Astrocyte (in vitro differentiated cells and primary cell): ENCODE results near the gene MAP4K2. TPM values are rescaled to one million over a fixed set of nuclear protein-coding genes. Genes with fewer than 3 reads are reported as not detected.

Experiments
- DNase-seq: peaks from one replicate; pipeline ENCODE4 v3.0.0-alpha.2; 2010; ENCODE audit warnings: low read depth
- FAIRE-seq: peaks from 2 replicates; lab custom pipeline; 2011; peaks lifted over from hg19 to GRCh38; lab: Jason Lieb, UNC
- H2AFZ ChIP-seq: 2 replicates; pipeline ENCODE4 v1.6.0; 2012; ENCODE audit warnings: low read depth, low read length, inconsistent platforms
- H3K27ac ChIP-seq: 2 replicates; pipeline ENCODE4 v1.5.1; 2011; ENCODE audit warnings: low read depth, low read length, inconsistent platforms
- H3K27me3 ChIP-seq: 2 replicates; pipeline ENCODE4 v1.6.0; 2011; ENCODE audit warnings: low read length, inconsistent platforms; ENCODE audit not compliant: insufficient read depth
- H3K36me3 ChIP-seq: 2 replicates; pipeline ENCODE4 v1.5.1; 2011; ENCODE audit warnings: low read length, inconsistent platforms; ENCODE audit not compliant: insufficient read depth
- H3K4me1 ChIP-seq: 2 replicates; pipeline ENCODE4 v1.5.1; 2011; ENCODE audit warnings: low read length, inconsistent platforms; ENCODE audit not compliant: insufficient read depth
- H3K4me2 ChIP-seq: 2 replicates; pipeline ENCODE4 v1.6.0; 2012; ENCODE audit warnings: low read length, inconsistent platforms
- H3K4me3 ChIP-seq: 2 replicates; pipeline ENCODE4 v1.5.1; 2011; ENCODE audit warnings: low read depth, mild to moderate bottlenecking, low read length, inconsistent platforms; ENCODE audit not compliant: insufficient read depth
- H3K79me2 ChIP-seq: 2 replicates; pipeline ENCODE4 v1.6.0; 2012; ENCODE audit warnings: mild to moderate bottlenecking, low read length, inconsistent platforms; ENCODE audit not compliant: insufficient read depth
- H3K9ac ChIP-seq: 2 replicates; pipeline ENCODE4 v1.6.0; 2012; ENCODE audit warnings: mild to moderate bottlenecking, low read length, inconsistent platforms
- H3K9me3 ChIP-seq: 2 replicates; pipeline ENCODE4 v1.5.1; 2012; ENCODE audit warnings: low read depth, mild to moderate bottlenecking, low read length, inconsistent platforms; ENCODE audit not compliant: insufficient read depth
- H4K20me1 ChIP-seq: 2 replicates; pipeline ENCODE4 v1.6.0; 2012; ENCODE audit warnings: low read length, inconsistent platforms; ENCODE audit not compliant: insufficient read depth
- H3K27ac Mint-ChIP-seq: one replicate; pipeline ENCODE4 v1.8.0; 2021; ENCODE audit warnings: mild to moderate bottlenecking, mixed read lengths; ENCODE audit not compliant: unreplicated experiment
- H3K27me3 Mint-ChIP-seq: one replicate; pipeline ENCODE4 v1.8.0; 2021; ENCODE audit warnings: low read depth, mixed read lengths; ENCODE audit not compliant: unreplicated experiment
- H3K36me3 Mint-ChIP-seq: one replicate; pipeline ENCODE4 v1.8.0; 2021; ENCODE audit warnings: low read depth, mixed read lengths; ENCODE audit not compliant: unreplicated experiment
- H3K4me1 Mint-ChIP-seq: one replicate; pipeline ENCODE4 v1.8.0; 2021; ENCODE audit warnings: low read depth, mixed read lengths; ENCODE audit not compliant: unreplicated experiment
- H3K4me3 Mint-ChIP-seq: one replicate; pipeline ENCODE4 v1.8.0; 2021; ENCODE audit warnings: mild to moderate bottlenecking, moderate library complexity, mixed read lengths; ENCODE audit not compliant: unreplicated experiment
- H3K9me3 Mint-ChIP-seq: one replicate; pipeline ENCODE4 v1.8.0; 2021; ENCODE audit warnings: mild to moderate bottlenecking, mixed read lengths; ENCODE audit not compliant: unreplicated experiment
- EZH2 ChIP-seq: IDR thresholded peaks from 2 replicates; pipeline ENCODE4 v1.6.1; 2012; ENCODE audit warnings: mild to moderate bottlenecking, low read length, inconsistent platforms; ENCODE audit not compliant: insufficient read depth
- total RNA-seq: library from RNA; stranded (reverse); gene quantifications from 2 replicates; pipeline ENCODE4 v1.2.1, GENCODE V29; 2021
- TF ChIP-seq, protein P1 (sequence below): IDR thresholded peaks from 2 replicates; pipeline ENCODE4 v1.5.1; 2011; ENCODE audit warnings: low read depth, mild to moderate bottlenecking, inconsistent platforms, low read length, moderate library complexity; ENCODE audit not compliant: insufficient read depth

The MAP4K2 gene
- total RNA-seq, 1 donor from 2014 or later, result 11.2 TPM

DNA sequence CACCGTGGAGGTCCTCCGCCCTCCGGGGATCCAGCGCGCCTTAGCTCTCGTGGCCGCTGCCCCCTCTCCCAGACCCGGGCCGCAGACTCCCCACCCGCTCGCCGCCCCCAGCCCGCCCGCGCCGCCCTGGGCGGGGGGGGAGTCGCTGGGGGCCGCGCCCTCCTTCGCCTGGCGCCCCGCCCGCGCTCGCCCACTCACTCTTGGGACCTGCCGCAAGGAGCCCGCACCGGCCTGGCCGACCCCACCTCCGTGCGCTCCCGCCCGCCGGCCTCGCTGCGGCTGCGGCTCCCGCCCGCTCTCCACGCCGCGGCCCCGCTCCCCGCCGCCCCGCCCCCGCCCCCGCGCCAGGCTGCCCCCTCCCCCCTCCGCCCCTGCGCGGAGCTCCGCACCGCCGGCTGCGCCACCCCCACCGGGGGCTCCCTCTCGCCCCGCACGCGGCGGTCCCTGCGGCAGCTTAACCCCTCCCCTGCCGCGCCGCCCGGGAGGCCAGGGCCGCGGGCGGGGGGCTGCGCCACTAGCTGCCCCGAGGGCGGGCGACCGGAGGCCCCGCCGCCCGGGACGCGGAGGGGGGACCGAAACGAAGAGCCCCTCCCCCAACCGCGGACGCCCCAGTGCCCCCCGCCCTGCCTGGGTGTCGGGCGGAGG is 58.3 kb downstream of the MAP4K2 start:
- H3K9me3 Mint-ChIP-seq, result no peaks in the 10 kb centered on the region
- TF ChIP-seq EZH2, result peak; percentile 9
- TF ChIP-seq, protein P1, sequence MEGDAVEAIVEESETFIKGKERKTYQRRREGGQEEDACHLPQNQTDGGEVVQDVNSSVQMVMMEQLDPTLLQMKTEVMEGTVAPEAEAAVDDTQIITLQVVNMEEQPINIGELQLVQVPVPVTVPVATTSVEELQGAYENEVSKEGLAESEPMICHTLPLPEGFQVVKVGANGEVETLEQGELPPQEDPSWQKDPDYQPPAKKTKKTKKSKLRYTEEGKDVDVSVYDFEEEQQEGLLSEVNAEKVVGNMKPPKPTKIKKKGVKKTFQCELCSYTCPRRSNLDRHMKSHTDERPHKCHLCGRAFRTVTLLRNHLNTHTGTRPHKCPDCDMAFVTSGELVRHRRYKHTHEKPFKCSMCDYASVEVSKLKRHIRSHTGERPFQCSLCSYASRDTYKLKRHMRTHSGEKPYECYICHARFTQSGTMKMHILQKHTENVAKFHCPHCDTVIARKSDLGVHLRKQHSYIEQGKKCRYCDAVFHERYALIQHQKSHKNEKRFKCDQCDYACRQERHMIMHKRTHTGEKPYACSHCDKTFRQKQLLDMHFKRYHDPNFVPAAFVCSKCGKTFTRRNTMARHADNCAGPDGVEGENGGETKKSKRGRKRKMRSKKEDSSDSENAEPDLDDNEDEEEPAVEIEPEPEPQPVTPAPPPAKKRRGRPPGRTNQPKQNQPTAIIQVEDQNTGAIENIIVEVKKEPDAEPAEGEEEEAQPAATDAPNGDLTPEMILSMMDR, result no peak
- DNase-seq, result no peak
- H3K4me1 Mint-ChIP-seq, result peaks cover 2% of the 10 kb centered on the region
- Histone ChIP-seq H4K20me1 (peaks cover 5% of the 10 kb centered on the region), H2AFZ (peak overlapping the region; percentile 26), H3K9ac (peak overlapping the region; percentile 46), H3K36me3 (no peaks in the 10 kb centered on the region), H3K4me1 (peaks cover 24% of the 10 kb centered on the region), H3K27me3 (peaks cover 43% of the 10 kb centered on the region), H3K4me2 (peak overlapping the region; percentile 81), H3K79me2 (no peaks in the 10 kb centered on the region), H3K4me3 (no peak overlapping the region), H3K27ac (no peak overlapping the region), H3K9me3 (no peaks in the 10 kb centered on the region)
- H3K4me3 Mint-ChIP-seq, result no peak overlapping the region
- no peak overlapping the region for H3K27ac Mint-ChIP-seq
- no peak for FAIRE-seq
- H3K36me3 Mint-ChIP-seq, result no peaks in the 10 kb centered on the region
- H3K27me3 Mint-ChIP-seq, result peaks cover 29% of the 10 kb centered on the region

DNA sequence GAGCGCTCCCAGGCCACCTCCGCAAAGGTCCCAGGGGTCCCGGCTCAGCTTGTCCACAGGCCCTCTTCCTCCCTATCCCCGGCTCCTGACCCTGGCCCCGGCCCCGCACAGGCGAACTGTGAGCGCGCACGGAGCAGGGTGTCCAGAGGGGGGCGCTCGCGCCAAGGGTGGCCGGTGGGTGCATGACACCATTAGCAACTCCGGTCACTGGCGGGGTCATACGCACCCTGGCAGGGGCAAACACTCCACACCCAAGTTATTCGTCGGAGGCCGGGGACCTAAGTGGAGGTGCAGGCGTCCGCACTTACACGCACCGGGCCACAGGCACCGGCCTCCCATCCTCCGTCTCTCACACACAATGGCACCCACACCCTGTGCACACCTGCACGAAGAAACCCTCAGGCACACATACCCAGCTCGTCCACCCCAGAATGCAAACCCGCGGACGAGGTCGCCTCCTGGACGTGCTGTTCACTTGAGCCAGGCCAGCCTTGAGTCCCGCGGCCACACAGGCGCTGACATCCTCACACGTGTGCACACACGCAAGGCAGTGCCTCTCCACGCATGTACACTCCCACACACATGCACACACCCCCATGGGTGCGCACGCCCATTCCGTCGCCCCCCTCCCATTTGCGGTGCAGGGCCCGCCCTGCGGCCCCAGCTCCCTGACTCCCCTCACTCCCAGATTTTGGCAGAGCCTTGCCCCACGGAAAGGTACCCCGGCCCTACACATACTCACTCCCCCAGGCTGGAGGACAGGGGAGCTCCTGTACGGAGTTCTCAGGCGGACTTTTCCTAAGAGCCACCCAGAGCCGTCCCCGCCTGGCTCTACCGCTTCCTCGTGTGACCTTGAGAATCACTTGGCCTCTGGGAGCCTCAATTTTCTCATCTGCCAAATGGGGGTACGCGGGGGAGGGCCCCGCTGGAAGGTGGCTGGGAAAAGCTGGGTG is 59.1 kb downstream of the MAP4K2 start, which contains the start of gene RASGRP2:
RASGRP2 (minus strand) TSS at position 552 of the 953 bp plus-strand sequence. CDS start 1,276 bp downstream, outside the sequence.
- Histone ChIP-seq H3K27ac (no peak within 1 kb of the TSS), H3K36me3 (no peaks in the 10 kb centered on the region), H4K20me1 (peaks cover 5% of the 10 kb centered on the region), H3K4me1 (peaks cover 24% of the 10 kb centered on the region), H2AFZ (peak within 1 kb of the TSS; percentile 26), H3K79me2 (no peaks in the 10 kb centered on the region), H3K27me3 (peaks cover 43% of the 10 kb centered on the region), H3K4me2 (peak within 1 kb of the TSS; percentile 81), H3K9me3 (no peaks in the 10 kb centered on the region), H3K4me3 (no peak within 1 kb of the TSS), H3K9ac (peak within 1 kb of the TSS; percentile 46)
- H3K27ac Mint-ChIP-seq, result peak within 1 kb of the TSS; percentile 87
- H3K4me3 Mint-ChIP-seq, result peak within 1 kb of the TSS; percentile 75
- peaks cover 2% of the 10 kb centered on the region for H3K4me1 Mint-ChIP-seq
- H3K27me3 Mint-ChIP-seq, result peaks cover 36% of the 10 kb centered on the region
- no peaks in the 10 kb centered on the region for H3K36me3 Mint-ChIP-seq
- TF ChIP-seq, protein P1, result no peak
- peak; percentile 96 for TF ChIP-seq EZH2
- H3K9me3 Mint-ChIP-seq, result no peaks in the 10 kb centered on the region
- DNase-seq, result no peak
- FAIRE-seq, result no peak
